Stomach (tissue), 9 donors: ENCODE measurements around the gene TMEM143. TPM values are rescaled to one million over a fixed set of nuclear protein-coding genes. Genes with fewer than 3 reads are reported as not detected.

Experiments
- DNase-seq, 2 donors: peaks; one replicate each; pipeline versions ENCODE4 v3.0.0 to v3.0.0-alpha.2; 2013 to 2019
- H3K27ac ChIP-seq, 5 donors: fragments of 200-600 bp in 4 of 5; sonication (generic) in 4 of 5; one replicate each; pipeline ENCODE4 v1.5.1; 2013 to 2019; ENCODE audit warnings: mild to moderate bottlenecking in 1 of 5, moderate library complexity in 1 of 5
- H3K27me3 ChIP-seq, 3 donors: fragments of 200-600 bp; sonication (generic); one replicate each; pipeline ENCODE4 v1.5.1; 2017 to 2019; ENCODE audit warnings: mixed run types in 1 of 3
- H3K36me3 ChIP-seq, 4 donors: fragments of 200-600 bp; sonication (generic); 1 replicate in 3 of 4; 2 replicates in 1 of 4; pipeline ENCODE4 v1.5.1; 2016 to 2019
- H3K4me1 ChIP-seq, 4 donors: fragments of 200-600 bp; sonication (generic); one replicate each; pipeline ENCODE4 v1.5.1; 2016 to 2019
- H3K4me3 ChIP-seq, 4 donors: fragments of 200-600 bp; sonication (generic) in 3 of 4; one replicate each; pipeline ENCODE4 v1.5.1; 2016 to 2019; ENCODE audit warnings: mild to moderate bottlenecking in 1 of 4
- H3K9me3 ChIP-seq, 4 donors: fragments of 200-600 bp; sonication (generic); one replicate each; pipeline ENCODE4 v1.5.1; 2016 to 2019
- CTCF ChIP-seq, 7 experiments: fragments of 450-650 bp in 4 of 7; fragments of 200-600 bp in 3 of 7; sonication (generic) in 3 of 7; IDR thresholded peaks; one replicate each; pipeline ENCODE4 v1.5.1; 2016 to 2019; ENCODE audit warnings: antibody characterized with exemption in 7 of 7, control low read depth in 2 of 7, mild to moderate bottlenecking in 1 of 7
- EP300 ChIP-seq: sonication (generic); formaldehyde crosslinking; IDR thresholded peaks from one replicate; pipeline ENCODE4 v1.6.1; 2017; ENCODE audit warnings: antibody characterized with exemption
- POLR2A ChIP-seq, 4 donors: fragments of 450-650 bp; IDR thresholded peaks; one replicate each; pipeline ENCODE4 v1.6.1; 2016; ENCODE audit warnings: antibody characterized with exemption in 4 of 4, control low read depth in 2 of 4, mild to moderate bottlenecking in 1 of 4, moderate library complexity in 1 of 4
- POLR2AphosphoS5 ChIP-seq, 3 donors: sonication (generic); formaldehyde crosslinking; IDR thresholded peaks; one replicate each; pipeline ENCODE4 v1.6.1; 2016; ENCODE audit warnings: antibody characterized with exemption in 3 of 3
- WGBS, 5 donors: extraction: QIAGEN DNeasy Blood & Tissue Kit in 3 of 5; methylation state at CpG; one replicate each; pipeline versions ENCODE4 v1.1.5 to v1.1.7; 2013 to 2018; 5-methylcytosine and 5-hydroxymethylcytosine counted together
- intact Hi-C: fragments of 100-400 bp; cut with DNase I; formaldehyde crosslinking; loops from one replicate; pipeline ENCODE4 v1.15.1; 2023; ENCODE audit warnings: low total_unique reads
- polyA plus RNA-seq, 3 donors: library from polyadenylated mRNA; stranded (reverse); fragments of 200-250 nt; gene quantifications; one replicate each; pipeline ENCODE4 v1.2.3, GENCODE V29; 2013
- total RNA-seq, 5 donors: library from RNA; depleted of rRNA; stranded (reverse); fragments of >200 nt; gene quantifications; one replicate each; pipeline versions ENCODE4 v1.1.0 to v1.2.3, GENCODE V29; 2014 to 2016
- donor health status: healthy with polysubstance abuse.
- donor health status: Bipolar disorder and iron deficiency.
- donor health status: healthy.

Gene TMEM143
- total and polyA plus RNA-seq, 8 donors, result 4.2 to 33.3 (median 10.0) TPM

DNA sequence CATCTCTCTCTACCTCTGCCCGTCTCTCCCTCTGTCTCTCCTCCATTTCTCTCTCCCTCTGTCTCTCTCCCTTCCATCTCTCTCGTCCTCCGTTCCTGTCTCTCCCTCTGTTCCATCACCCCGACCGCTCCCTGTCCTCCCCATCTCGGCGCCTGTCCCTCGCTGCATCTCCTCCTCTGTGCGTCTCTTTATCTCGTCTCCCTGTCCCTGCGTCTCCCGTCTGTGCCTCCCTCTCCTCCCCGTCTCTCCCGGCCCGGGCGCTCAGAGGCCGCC lies 34.3 kb upstream of the TMEM143 start:
- H3K27me3 ChIP-seq, result peaks cover 34 to 59% (median 51%) of the 10 kb centered on the region in 3 donors
- no peaks in the 10 kb centered on the region for H3K9me3 ChIP-seq
- no peaks in the 10 kb centered on the region for H3K36me3 ChIP-seq
- 3 to 6% (median 4%) methylated on average over 17 of the region's 17 CpGs for WGBS, 5 donors
- peak overlapping the region in 2 of 5 donors; percentile 12 to 65 for H3K27ac ChIP-seq
- peak overlapping the region; percentile 27 to 41 (median 40) for H3K4me3 ChIP-seq
- DNase-seq, result no peak
- intact Hi-C loops, result no loop called here
- no peak for TF ChIP-seq POLR2AphosphoS5 (IDR thresholded peaks at IDR 0.05)
- no peak for TF ChIP-seq EP300
- TF ChIP-seq POLR2A (IDR thresholded peaks at IDR 0.05), result no peak
- no peak for TF ChIP-seq CTCF (IDR thresholded peaks at IDR 0.05)
- peaks cover 21 to 47% (median 35%) of the 10 kb centered on the region in 4 donors for H3K4me1 ChIP-seq

- no peaks in the 10 kb centered on the region for H3K36me3 ChIP-seq
- WGBS, 5 donors, result 49 to 57% (median 52%) methylated on average over 22 of the region's 22 CpGs
These were observed 33.7 kb upstream of the TMEM143 start for GRCh38 chr19:48397263-48398101.

DNA sequence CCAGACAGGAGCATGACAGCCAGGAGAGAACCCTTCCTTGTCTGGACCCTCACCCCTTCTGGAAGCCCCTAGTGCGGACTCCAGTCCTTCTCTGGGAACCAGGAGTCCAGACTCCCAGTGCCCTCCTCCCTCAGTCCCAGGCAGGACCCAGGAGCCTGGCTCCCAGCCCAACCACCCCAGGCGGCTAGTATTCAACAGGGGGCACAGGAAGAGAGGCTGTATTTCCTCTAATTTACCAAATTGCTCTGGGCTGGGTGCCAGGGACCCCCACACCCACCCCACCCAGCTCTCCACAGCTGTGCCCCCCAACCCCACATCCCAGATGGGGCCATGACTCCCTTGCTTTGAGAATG lies 33.1 kb upstream of the TMEM143 start:
- peaks cover 38 to 72% (median 61%) of the 10 kb centered on the region in 3 donors for H3K27me3 ChIP-seq

More at GRCh38 chr19:48397263-48398101, 33.7 kb upstream of the TMEM143 start:
- H3K4me1 ChIP-seq, result peaks cover 21 to 47% (median 35%) of the 10 kb centered on the region in 4 donors
- peaks cover 38 to 65% (median 57%) of the 10 kb centered on the region in 3 donors for H3K27me3 ChIP-seq
- TF ChIP-seq CTCF (IDR thresholded peaks at IDR 0.05) (no peak), POLR2AphosphoS5 (IDR thresholded peaks at IDR 0.05) (no peak), POLR2A (IDR thresholded peaks at IDR 0.05) (no peak), EP300 (no peak)
- no peak for DNase-seq
- no peak overlapping the region for H3K27ac ChIP-seq
- intact Hi-C loops, result no loop called here
- H3K9me3 ChIP-seq, result no peaks in the 10 kb centered on the region
- peak overlapping the region in 3 of 4 donors; percentile 40 to 41 (median 40) for H3K4me3 ChIP-seq

More for the DNA sequence above, 33.1 kb upstream of the TMEM143 start:
- Histone ChIP-seq H3K4me3 (no peak overlapping the region), H3K36me3 (no peaks in the 10 kb centered on the region), H3K4me1 (peaks cover 21 to 47% (median 36%) of the 10 kb centered on the region in 4 donors), H3K27ac (no peak overlapping the region), H3K9me3 (no peaks in the 10 kb centered on the region)
- no peak for DNase-seq
- no peak for TF ChIP-seq EP300
- no peak for TF ChIP-seq CTCF (IDR thresholded peaks at IDR 0.05)
- no peak for TF ChIP-seq POLR2AphosphoS5 (IDR thresholded peaks at IDR 0.05)
- TF ChIP-seq POLR2A (IDR thresholded peaks at IDR 0.05), result no peak
- WGBS, 5 donors, result 17 to 67% (median 42%) methylated on average over 1 to 2 of the region's 2 CpGs
- intact Hi-C loops, result no loop called here
